ENCODE data around the gene LYSET.
"Not testable (repeated sequence)": the region's sequence is repeated elsewhere in the genome, so short reads cannot be mapped to it uniquely, and the experiment has no call there.

Gene LYSET

GRCh38 chr14:93231129-93231979 is 46.2 kb downstream of the LYSET start:
- H3K4me3 ChIP-seq (ENCODE audit: low read length), result no peak overlapping the region
- no peaks in the 10 kb centered on the region for H3K27me3 ChIP-seq (ENCODE audit: insufficient read depth, low read length)
- 92% methylated on average over 39 of the region's 39 CpGs for WGBS
- no peaks in the 10 kb centered on the region for H3K4me1 ChIP-seq (ENCODE audit: insufficient read depth, low read length)
- no peak overlapping the region for H3K27ac ChIP-seq (ENCODE audit: low read depth, low read length)
- no peak overlapping the region for H3K9ac ChIP-seq (ENCODE audit: low read depth, low read length)
- H3K9me3 ChIP-seq (ENCODE audit: insufficient read depth, low read depth, low read length), result no peaks in the 10 kb centered on the region
- peaks cover 24% of the 10 kb centered on the region for H3K36me3 ChIP-seq (ENCODE audit: insufficient read depth, low read length)

- no peaks in the 10 kb centered on the region for H3K27me3 ChIP-seq (ENCODE audit: insufficient read depth, low read length)
- H3K4me1 ChIP-seq (ENCODE audit: insufficient read depth, low read length), result no peaks in the 10 kb centered on the region
- H3K27ac ChIP-seq (ENCODE audit: low read depth, low read length), result no peak overlapping the region
- H3K4me3 ChIP-seq (ENCODE audit: low read length), result no peak overlapping the region
- 93% methylated on average over 17 of the region's 17 CpGs for whole genome bisulfite sequencing
- H3K9ac ChIP-seq (ENCODE audit: low read depth, low read length), result no peak overlapping the region
- peaks cover 18% of the 10 kb centered on the region for H3K36me3 ChIP-seq (ENCODE audit: insufficient read depth, low read length)
- no peaks in the 10 kb centered on the region for H3K9me3 ChIP-seq (ENCODE audit: insufficient read depth, low read depth, low read length)
Observed at GRCh38 chr14:93232159-93232558, 47.0 kb downstream of the LYSET start.

GRCh38 chr14:93233078-93233477 is 48.0 kb downstream of the LYSET start:
- H3K4me3 ChIP-seq (ENCODE audit: low read length); H3K9ac ChIP-seq (ENCODE audit: low read depth, low read length); H3K36me3 ChIP-seq (ENCODE audit: insufficient read depth, low read length); H3K4me1 ChIP-seq (ENCODE audit: insufficient read depth, low read length); H3K27me3 ChIP-seq (ENCODE audit: insufficient read depth, low read length); H3K9me3 ChIP-seq (ENCODE audit: insufficient read depth, low read depth, low read length); H3K27ac ChIP-seq (ENCODE audit: low read depth, low read length): not testable (repeated sequence)
- WGBS, result 97% methylated on average over 5 of the region's 5 CpGs

- no peak overlapping the region for H3K4me3 ChIP-seq (ENCODE audit: low read length)
- no peak overlapping the region for H3K9ac ChIP-seq (ENCODE audit: low read depth, low read length)
- no peaks in the 10 kb centered on the region for H3K4me1 ChIP-seq (ENCODE audit: insufficient read depth, low read length)
- WGBS, result 85% methylated on average over 10 of the region's 10 CpGs
- H3K27ac ChIP-seq (ENCODE audit: low read depth, low read length), result no peak overlapping the region
- H3K27me3 ChIP-seq (ENCODE audit: insufficient read depth, low read length), result no peaks in the 10 kb centered on the region
- no peaks in the 10 kb centered on the region for H3K9me3 ChIP-seq (ENCODE audit: insufficient read depth, low read depth, low read length)
- no peaks in the 10 kb centered on the region for H3K36me3 ChIP-seq (ENCODE audit: insufficient read depth, low read length)
Observed at GRCh38 chr14:93234798-93235197, 49.7 kb downstream of the LYSET start.
